HepG2 (cell line): ENCODE results near the gene C3orf22. TPM values are rescaled to one million over a fixed set of nuclear protein-coding genes. Genes with fewer than 3 reads are reported as not detected.

ENCODE experiments used
- GZF1 ChIP-seq: sonication (generic); formaldehyde crosslinking; IDR thresholded peaks from 2 replicates; pipeline ENCODE4 v1.5.1; 2020; ENCODE audit warnings: mild to moderate bottlenecking, missing genetic modification reagents
- MAF1 ChIP-seq: sonication (generic); formaldehyde crosslinking; IDR thresholded peaks from 2 replicates; pipeline ENCODE4 v1.5.0; 2020; ENCODE audit warnings: missing genetic modification reagents, borderline replicate concordance
- MBD4 ChIP-seq: IDR thresholded peaks from 2 replicates; pipeline ENCODE4 v1.6.1; 2012; ENCODE audit warnings: low read length, inconsistent platforms, borderline replicate concordance
- MED13 ChIP-seq: sonication (generic); formaldehyde crosslinking; IDR thresholded peaks from 2 replicates; pipeline ENCODE4 v1.5.0; 2020; ENCODE audit warnings: missing genetic modification reagents
- MEF2D ChIP-seq: sonication (generic); formaldehyde crosslinking; IDR thresholded peaks from 2 replicates; pipeline ENCODE4 v1.5.1; 2020; ENCODE audit warnings: mild to moderate bottlenecking, missing genetic modification reagents
- NFKBIZ ChIP-seq: IDR thresholded peaks from 2 replicates; pipeline ENCODE4 v1.6.1; 2018; ENCODE audit warnings: missing genetic modification reagents, missing compliant biosample characterization
- PHF5A ChIP-seq: IDR thresholded peaks from one replicate; pipeline ENCODE4 v1.6.1; 2018; ENCODE audit warnings: low read depth, missing genetic modification reagents; ENCODE audit not compliant: unreplicated experiment
- RBM39 ChIP-seq: fragments of 200-400 bp; formaldehyde crosslinking; IDR thresholded peaks from one replicate; pipeline ENCODE4 v1.6.1; 2018; ENCODE audit warnings: antibody characterized with exemption, mild to moderate bottlenecking, low read depth, low read length; ENCODE audit not compliant: poor library complexity, severe bottlenecking
- REL ChIP-seq: sonication (generic); formaldehyde crosslinking; conservative IDR thresholded peaks from 2 replicates; pipeline ENCODE4 v1.8.0; 2022; ENCODE audit warnings: mild to moderate bottlenecking, missing genetic modification reagents, moderate library complexity
- SP140L ChIP-seq: sonication (generic); formaldehyde crosslinking; IDR thresholded peaks from 2 replicates; pipeline ENCODE4 v1.4.0; 2020; ENCODE audit warnings: missing genetic modification reagents, borderline replicate concordance
- SP5 ChIP-seq: IDR thresholded peaks from 2 replicates; pipeline ENCODE4 v1.6.1; 2016; ENCODE audit warnings: low read depth, borderline replicate concordance
- ZC3H4 ChIP-seq: sonication (generic); formaldehyde crosslinking; IDR thresholded peaks from 2 replicates; pipeline ENCODE4 v1.4.0; 2020; ENCODE audit warnings: missing genetic modification reagents, borderline replicate concordance
- ZFP1 ChIP-seq: IDR thresholded peaks from 2 replicates; pipeline ENCODE4 v1.6.1; 2016
- ZNF441 ChIP-seq: sonication (generic); formaldehyde crosslinking; IDR thresholded peaks from 2 replicates; pipeline ENCODE4 v1.7.0; 2021; ENCODE audit warnings: missing genetic modification reagents, borderline replicate concordance
- ZNF512 ChIP-seq: sonication (generic); formaldehyde crosslinking; IDR thresholded peaks from 2 replicates; pipeline ENCODE4 v1.4.0; 2020; ENCODE audit warnings: mild to moderate bottlenecking, missing genetic modification reagents
- ZNF512B ChIP-seq: sonication (generic); formaldehyde crosslinking; IDR thresholded peaks from 2 replicates; pipeline ENCODE4 v1.5.1; 2020; ENCODE audit warnings: missing genetic modification reagents, mild to moderate bottlenecking, borderline replicate concordance
- ZNF605 ChIP-seq: sonication (generic); formaldehyde crosslinking; IDR thresholded peaks from 2 replicates; pipeline ENCODE4 v1.8.0; 2022; ENCODE audit warnings: mild to moderate bottlenecking, missing genetic modification reagents
- ZSCAN25 ChIP-seq: sonication (generic); formaldehyde crosslinking; IDR thresholded peaks from 2 replicates; pipeline ENCODE4 v1.8.0; 2022; ENCODE audit warnings: mild to moderate bottlenecking, missing genetic modification reagents
- polyA plus RNA-seq, 8 experiments: library from polyadenylated mRNA; depleted of rRNA in 3 of 8; stranded (reverse) in 7 of 8; unstranded in 1 of 8; fragments of >200 nt; fragmentation: Illumina TruSeq in 4 of 8; extraction: Trizol in 4 of 8; gene quantifications; 2 replicates each; pipeline versions ENCODE4 v1.2.1 to v1.2.3, GENCODE V29; 2011 to 2016; ENCODE audit warnings: low read depth in 4 of 8, missing spikeins in 1 of 8, mixed read lengths in 1 of 8; ENCODE audit not compliant: insufficient read depth in 1 of 8
- total RNA-seq, 5 experiments: library from RNA; depleted of rRNA; stranded (reverse); fragments of >200 nt; fragmentation: Illumina TruSeq; extraction: Trizol; gene quantifications; 2 replicates each; pipeline ENCODE4 v1.2.3, GENCODE V29; 2016; ENCODE audit warnings: low read depth in 1 of 5
- TF ChIP-seq, protein P1 (sequence below): sonication (generic); formaldehyde crosslinking; IDR thresholded peaks from 2 replicates; pipeline ENCODE4 v1.4.0; 2020; ENCODE audit warnings: missing genetic modification reagents
- TF ChIP-seq, protein P2 (sequence below): sonication (generic); formaldehyde crosslinking; IDR thresholded peaks from 2 replicates; pipeline ENCODE4 v1.4.0; 2020; ENCODE audit warnings: missing genetic modification reagents, borderline replicate concordance

C3orf22 gene
- total and polyA plus RNA-seq, 2 of the 13 experiments (the other 11 are each of a cell fraction or from before 2014, with no cell fraction given), result not detected

DNA sequence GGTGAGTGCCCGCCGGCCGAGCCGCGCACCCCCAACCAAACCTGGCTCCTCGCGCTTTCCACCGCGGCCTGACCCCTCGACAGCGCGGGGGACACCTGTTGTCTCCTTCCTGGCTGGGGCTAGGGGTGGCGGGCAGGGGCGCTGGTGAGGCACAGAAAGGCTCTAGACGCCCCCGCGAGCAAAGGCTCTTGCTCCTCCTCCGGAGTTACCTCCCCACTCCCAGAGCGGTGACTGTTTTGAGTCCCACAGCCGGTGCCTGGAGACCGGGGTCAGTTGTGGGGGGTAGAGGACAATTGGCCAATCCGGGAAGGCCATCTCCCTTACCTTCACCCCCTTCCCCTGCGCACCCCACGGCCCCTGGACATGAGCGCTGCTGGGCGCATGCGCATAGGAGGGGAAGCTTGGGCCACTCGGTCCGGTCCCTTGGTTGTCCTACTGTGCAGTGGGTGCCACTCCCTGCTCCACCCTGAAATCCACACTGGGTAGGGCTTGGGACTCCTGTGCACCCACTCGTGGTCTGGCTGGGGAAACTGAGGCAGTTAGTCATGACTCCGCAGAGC lies 34.2 kb downstream of the C3orf22 start (continued):
- TF ChIP-seq MED13 (no peak), ZNF512B (CRISPR knock-in tag) (0 out of 2 replicates have a peak, but pooled peaks have one; percentile 57), MAF1 (CRISPR knock-in tag) (no peak), REL (0 out of 2 replicates have a peak, but pooled peaks have one; percentile 30), RBM39 (peak; percentile 25), ZNF512 (CRISPR knock-in tag) (no peak), ZFP1 (CRISPR knock-in tag) (no peak), MEF2D (CRISPR knock-in tag) (peak; percentile 77; the same call in 1 of the 2 replicates), ZSCAN25 (CRISPR knock-in tag) (peak; percentile 9; the same call in 1 of the 2 replicates), ZC3H4 (CRISPR knock-in tag) (peak; percentile 31; the same call in 1 of the 2 replicates), MBD4 (no peak), PHF5A (CRISPR knock-in tag) (no peak), NFKBIZ (CRISPR knock-in tag) (no peak), SP5 (no peak), ZNF605 (CRISPR knock-in tag) (0 out of 2 replicates have a peak, but pooled peaks have one; percentile 40), GZF1 (CRISPR knock-in tag) (0 out of 2 replicates have a peak, but pooled peaks have one; percentile 47), SP140L (CRISPR knock-in tag) (0 out of 2 replicates have a peak, but pooled peaks have one; percentile 12), ZNF441 (CRISPR knock-in tag) (0 out of 2 replicates have a peak, but pooled peaks have one; percentile 9)
- TF ChIP-seq, protein P1, sequence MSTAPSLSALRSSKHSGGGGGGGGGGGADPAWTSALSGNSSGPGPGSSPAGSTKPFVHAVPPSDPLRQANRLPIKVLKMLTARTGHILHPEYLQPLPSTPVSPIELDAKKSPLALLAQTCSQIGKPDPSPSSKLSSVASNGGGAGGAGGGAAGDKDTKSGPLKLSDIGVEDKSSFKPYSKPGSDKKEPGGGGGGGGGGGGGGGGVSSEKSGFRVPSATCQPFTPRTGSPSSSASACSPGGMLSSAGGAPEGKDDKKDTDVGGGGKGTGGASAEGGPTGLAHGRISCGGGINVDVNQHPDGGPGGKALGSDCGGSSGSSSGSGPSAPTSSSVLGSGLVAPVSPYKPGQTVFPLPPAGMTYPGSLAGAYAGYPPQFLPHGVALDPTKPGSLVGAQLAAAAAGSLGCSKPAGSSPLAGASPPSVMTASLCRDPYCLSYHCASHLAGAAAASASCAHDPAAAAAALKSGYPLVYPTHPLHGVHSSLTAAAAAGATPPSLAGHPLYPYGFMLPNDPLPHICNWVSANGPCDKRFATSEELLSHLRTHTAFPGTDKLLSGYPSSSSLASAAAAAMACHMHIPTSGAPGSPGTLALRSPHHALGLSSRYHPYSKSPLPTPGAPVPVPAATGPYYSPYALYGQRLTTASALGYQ (CRISPR knock-in tag), result no peak
- TF ChIP-seq, protein P2, sequence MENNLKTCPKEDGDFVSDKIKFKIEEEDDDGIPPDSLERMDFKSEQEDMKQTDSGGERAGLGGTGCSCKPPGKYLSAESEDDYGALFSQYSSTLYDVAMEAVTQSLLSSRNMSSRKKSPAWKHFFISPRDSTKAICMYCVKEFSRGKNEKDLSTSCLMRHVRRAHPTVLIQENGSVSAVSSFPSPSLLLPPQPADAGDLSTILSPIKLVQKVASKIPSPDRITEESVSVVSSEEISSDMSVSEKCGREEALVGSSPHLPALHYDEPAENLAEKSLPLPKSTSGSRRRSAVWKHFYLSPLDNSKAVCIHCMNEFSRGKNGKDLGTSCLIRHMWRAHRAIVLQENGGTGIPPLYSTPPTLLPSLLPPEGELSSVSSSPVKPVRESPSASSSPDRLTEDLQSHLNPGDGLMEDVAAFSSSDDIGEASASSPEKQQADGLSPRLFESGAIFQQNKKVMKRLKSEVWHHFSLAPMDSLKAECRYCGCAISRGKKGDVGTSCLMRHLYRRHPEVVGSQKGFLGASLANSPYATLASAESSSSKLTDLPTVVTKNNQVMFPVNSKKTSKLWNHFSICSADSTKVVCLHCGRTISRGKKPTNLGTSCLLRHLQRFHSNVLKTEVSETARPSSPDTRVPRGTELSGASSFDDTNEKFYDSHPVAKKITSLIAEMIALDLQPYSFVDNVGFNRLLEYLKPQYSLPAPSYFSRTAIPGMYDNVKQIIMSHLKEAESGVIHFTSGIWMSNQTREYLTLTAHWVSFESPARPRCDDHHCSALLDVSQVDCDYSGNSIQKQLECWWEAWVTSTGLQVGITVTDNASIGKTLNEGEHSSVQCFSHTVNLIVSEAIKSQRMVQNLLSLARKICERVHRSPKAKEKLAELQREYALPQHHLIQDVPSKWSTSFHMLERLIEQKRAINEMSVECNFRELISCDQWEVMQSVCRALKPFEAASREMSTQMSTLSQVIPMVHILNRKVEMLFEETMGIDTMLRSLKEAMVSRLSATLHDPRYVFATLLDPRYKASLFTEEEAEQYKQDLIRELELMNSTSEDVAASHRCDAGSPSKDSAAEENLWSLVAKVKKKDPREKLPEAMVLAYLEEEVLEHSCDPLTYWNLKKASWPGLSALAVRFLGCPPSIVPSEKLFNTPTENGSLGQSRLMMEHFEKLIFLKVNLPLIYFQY (CRISPR knock-in tag), result no peak
